Measurements from ENCODE around the gene PGAM2. TPM values are rescaled to one million over a fixed set of nuclear protein-coding genes. Genes with fewer than 3 reads are reported as not detected.

PGAM2 gene
- total RNA-seq, 2 experiments from 2014 or later: 0.34 to 0.68 TPM

- no peak overlapping the region for H3K4me3 Mint-ChIP-seq
- peaks cover 26% of the 10 kb centered on the region for H3K4me1 Mint-ChIP-seq (ENCODE audit: low read depth)
- peaks cover 16% of the 10 kb centered on the region for H3K27me3 Mint-ChIP-seq (ENCODE audit: low read depth)
- ATAC-seq (no peak), DNase-seq (no peak)
- H3K27ac Mint-ChIP-seq: peak overlapping the region; percentile 45
- H3K9me3 Mint-ChIP-seq (ENCODE audit: insufficient read depth): no peaks in the 10 kb centered on the region
- CTCF ChIA-PET: no interaction called here
- POLR2A ChIA-PET: interaction anchor here (0.9 kb wide), 1 partner anchor 21 kb away, joined by 3 read pairs; the partner anchor contains the start of gene POLD2
- H3K36me3 Mint-ChIP-seq (ENCODE audit: low read depth): no peaks in the 10 kb centered on the region
Observed at GRCh38 chr7:44101966-44102845, 36.8 kb upstream of the PGAM2 start.

GRCh38 chr7:44101303-44101965 lies 36.1 kb upstream of the PGAM2 start:
- CTCF ChIA-PET: no interaction called here
- peaks cover 16% of the 10 kb centered on the region for H3K27me3 Mint-ChIP-seq (ENCODE audit: low read depth)
- H3K9me3 Mint-ChIP-seq (ENCODE audit: insufficient read depth): no peaks in the 10 kb centered on the region
- POLR2A ChIA-PET: interaction anchor here (0.9 kb wide), 1 partner anchor 22 kb away, joined by 3 read pairs; the partner anchor contains the start of gene POLD2
- no peak overlapping the region for H3K27ac Mint-ChIP-seq
- DNase-seq: no peak
- no peaks in the 10 kb centered on the region for H3K36me3 Mint-ChIP-seq (ENCODE audit: low read depth)
- no peak for ATAC-seq
- H3K4me3 Mint-ChIP-seq: no peak overlapping the region
- peaks cover 34% of the 10 kb centered on the region for H3K4me1 Mint-ChIP-seq (ENCODE audit: low read depth)

GRCh38 chr7:44100458-44101302 lies 35.3 kb upstream of the PGAM2 start:
- Mint-ChIP-seq H3K9me3 (ENCODE audit: insufficient read depth) (no peaks in the 10 kb centered on the region), H3K27me3 (ENCODE audit: low read depth) (peaks cover 14% of the 10 kb centered on the region), H3K4me1 (ENCODE audit: low read depth) (peaks cover 31% of the 10 kb centered on the region), H3K27ac (no peak overlapping the region), H3K36me3 (ENCODE audit: low read depth) (no peaks in the 10 kb centered on the region), H3K4me3 (no peak overlapping the region)
- ChIA-PET POLR2A (interaction anchor here (0.9 kb wide), 1 partner anchor 22 kb away, joined by 3 read pairs; the partner anchor contains the start of gene POLD2), CTCF (no interaction called here)
- ATAC-seq (no peak), DNase-seq (no peak)

- ChIA-PET CTCF (interaction anchor here (1.5 to 2.9 kb wide), 3 partner anchors 10 to 19 kb away, joined by 5 to 18 read pairs (median 10); no protein-coding TSS in a partner anchor), POLR2A (no interaction called here)
- Mint-ChIP-seq H3K27me3 (ENCODE audit: low read depth) (peaks cover 10% of the 10 kb centered on the region), H3K4me3 (no peak overlapping the region), H3K9me3 (ENCODE audit: insufficient read depth) (no peaks in the 10 kb centered on the region), H3K27ac (no peak overlapping the region), H3K4me1 (ENCODE audit: low read depth) (peaks cover 27% of the 10 kb centered on the region), H3K36me3 (ENCODE audit: low read depth) (no peaks in the 10 kb centered on the region)
- DNase-seq (no peak), ATAC-seq (no peak)
Observed at GRCh38 chr7:44099669-44100068, 34.3 kb upstream of the PGAM2 start.

DNA sequence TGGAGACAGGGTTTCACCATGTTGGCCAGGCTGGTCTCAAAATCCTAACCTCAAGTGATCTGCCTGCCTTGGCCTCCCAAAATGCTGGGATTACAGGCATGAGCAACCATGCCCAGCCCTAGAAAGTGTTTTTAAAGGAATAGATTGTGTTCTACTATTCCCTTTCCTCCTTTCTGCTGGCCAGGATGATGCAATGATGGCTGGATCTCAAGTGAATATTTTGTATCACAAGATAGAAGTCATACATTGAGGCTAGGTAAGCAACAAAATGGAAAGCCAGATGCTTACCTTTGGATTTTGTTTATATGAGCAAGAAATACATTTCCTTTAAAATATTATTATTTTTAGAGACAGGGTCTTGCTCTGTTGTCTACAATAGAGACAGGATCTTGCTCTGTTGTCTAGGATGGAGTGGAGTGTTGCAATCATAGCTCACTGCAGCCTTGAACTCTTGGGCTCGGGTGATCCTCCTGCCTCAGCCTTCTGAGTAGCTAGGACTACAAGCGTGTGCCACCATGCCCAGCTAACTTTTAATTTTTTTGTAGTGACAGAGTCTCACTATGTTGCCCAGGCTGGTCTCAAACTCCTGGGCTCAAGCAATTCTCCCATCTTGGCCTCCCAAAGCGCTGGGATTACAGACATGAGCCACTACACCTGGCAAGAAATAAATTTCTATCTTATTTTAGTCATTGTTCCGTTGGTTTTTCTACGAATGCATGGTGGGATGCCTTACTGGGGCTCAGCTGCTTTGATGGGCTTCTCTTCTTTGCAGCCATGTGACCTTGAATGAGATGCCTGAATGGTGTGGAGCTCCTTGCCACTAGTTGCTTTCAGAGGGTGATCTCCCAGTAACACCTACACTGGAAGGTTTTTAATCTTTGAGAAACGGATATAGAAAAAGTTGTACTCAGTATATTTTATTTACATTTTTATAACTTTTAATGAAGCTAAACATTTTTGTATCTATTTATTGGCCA lies 33.0 kb upstream of the PGAM2 start:
- Mint-ChIP-seq H3K4me1 (ENCODE audit: low read depth) (peaks cover 28% of the 10 kb centered on the region), H3K36me3 (ENCODE audit: low read depth) (no peaks in the 10 kb centered on the region), H3K4me3 (no peak overlapping the region), H3K9me3 (ENCODE audit: insufficient read depth) (no peaks in the 10 kb centered on the region), H3K27ac (peak overlapping the region; percentile 81), H3K27me3 (ENCODE audit: low read depth) (peaks cover 8% of the 10 kb centered on the region)
- peak; percentile 49 for ATAC-seq
- DNase-seq: peak; percentile 38
- POLR2A ChIA-PET: interaction anchor here (0.8 to 2.6 kb wide), 5 partner anchors 17 to 51 kb away, joined by 4 to 9 read pairs (median 6); partner anchors contain the start of gene POLD2
- CTCF ChIA-PET: interaction anchor here (0.8 to 2.9 kb wide), 13 partner anchors 7 to 103 kb away, joined by 3 to 18 read pairs (median 4); partner anchors contain the start of gene YKT6

GRCh38 chr7:44097064-44097932 lies 31.9 kb upstream of the PGAM2 start:
- ATAC-seq: peak; percentile 74

DNA sequence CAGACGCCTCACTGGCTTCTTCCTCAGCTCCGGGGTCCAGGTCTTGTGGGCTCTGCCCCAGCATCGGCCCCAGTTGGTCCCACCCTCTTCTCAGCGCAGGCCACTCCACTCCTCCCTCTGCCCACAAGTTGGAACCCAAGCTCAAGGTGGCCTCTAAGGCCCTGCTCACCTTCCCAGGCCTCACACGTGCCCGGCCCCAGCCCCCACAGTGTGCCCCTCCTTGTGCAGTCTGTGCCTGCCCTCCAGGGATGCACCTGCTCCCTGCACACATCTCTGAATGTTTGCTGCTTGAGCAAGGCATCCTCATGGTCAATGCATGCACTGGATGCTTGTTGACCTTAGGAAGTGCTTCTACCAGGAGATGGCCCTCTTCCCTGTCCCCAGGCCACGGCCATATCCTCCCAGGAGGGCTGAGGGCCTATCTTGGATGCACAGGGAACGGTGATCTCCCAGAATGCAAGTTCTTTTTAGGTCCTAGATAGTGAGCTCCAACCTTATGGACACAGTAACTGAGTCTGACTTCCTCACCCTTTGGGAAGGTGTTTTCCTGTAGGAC lies 31.0 kb upstream of the PGAM2 start:
- Mint-ChIP-seq H3K9me3 (ENCODE audit: insufficient read depth) (no peaks in the 10 kb centered on the region), H3K36me3 (ENCODE audit: low read depth) (no peaks in the 10 kb centered on the region), H3K4me1 (ENCODE audit: low read depth) (peaks cover 32% of the 10 kb centered on the region), H3K27me3 (ENCODE audit: low read depth) (no peaks in the 10 kb centered on the region), H3K27ac (peak overlapping the region; percentile 81), H3K4me3 (no peak overlapping the region)
- no peak for DNase-seq
- ChIA-PET CTCF (interaction anchor here (1.0 to 2.0 kb wide), 2 partner anchors 11 to 102 kb away, joined by 3 to 14 read pairs; no protein-coding TSS in a partner anchor), POLR2A (interaction anchor here (1.3 kb wide), 2 partner anchors 10 to 52 kb away, joined by 4 to 8 read pairs; partner anchors contain the start of gene DBNL)
- no peak for ATAC-seq

More at GRCh38 chr7:44097064-44097932, 31.9 kb upstream of the PGAM2 start:
- peak; percentile 57 for DNase-seq
- ChIA-PET CTCF (interaction anchor here (0.8 to 2.9 kb wide), 8 partner anchors 8 to 104 kb away, joined by 3 to 18 read pairs (median 4); partner anchors contain the start of gene YKT6), POLR2A (interaction anchor here (0.8 to 2.6 kb wide), 6 partner anchors 9 to 53 kb away, joined by 4 to 9 read pairs (median 7); partner anchors contain the start of genes DBNL and POLD2)
- peak overlapping the region; percentile 81 for H3K27ac Mint-ChIP-seq
- H3K9me3 Mint-ChIP-seq (ENCODE audit: insufficient read depth): no peaks in the 10 kb centered on the region
- no peaks in the 10 kb centered on the region for H3K36me3 Mint-ChIP-seq (ENCODE audit: low read depth)
- peaks cover 32% of the 10 kb centered on the region for H3K4me1 Mint-ChIP-seq (ENCODE audit: low read depth)
- H3K27me3 Mint-ChIP-seq (ENCODE audit: low read depth): peaks cover 3% of the 10 kb centered on the region
- no peak overlapping the region for H3K4me3 Mint-ChIP-seq

- ATAC-seq: no peak
- ChIA-PET POLR2A (no interaction called here), CTCF (interaction anchor here (1.0 kb wide), 1 partner anchor 103 kb away, joined by 3 read pairs; no protein-coding TSS in a partner anchor)
- DNase-seq: no peak
- no peaks in the 10 kb centered on the region for H3K9me3 Mint-ChIP-seq (ENCODE audit: insufficient read depth)
- no peak overlapping the region for H3K4me3 Mint-ChIP-seq
- no peak overlapping the region for H3K27ac Mint-ChIP-seq
- H3K36me3 Mint-ChIP-seq (ENCODE audit: low read depth): no peaks in the 10 kb centered on the region
- peaks cover 2% of the 10 kb centered on the region for H3K27me3 Mint-ChIP-seq (ENCODE audit: low read depth)
- H3K4me1 Mint-ChIP-seq (ENCODE audit: low read depth): peaks cover 32% of the 10 kb centered on the region
Observed at GRCh38 chr7:44095781-44096180, 30.4 kb upstream of the PGAM2 start.

DNA sequence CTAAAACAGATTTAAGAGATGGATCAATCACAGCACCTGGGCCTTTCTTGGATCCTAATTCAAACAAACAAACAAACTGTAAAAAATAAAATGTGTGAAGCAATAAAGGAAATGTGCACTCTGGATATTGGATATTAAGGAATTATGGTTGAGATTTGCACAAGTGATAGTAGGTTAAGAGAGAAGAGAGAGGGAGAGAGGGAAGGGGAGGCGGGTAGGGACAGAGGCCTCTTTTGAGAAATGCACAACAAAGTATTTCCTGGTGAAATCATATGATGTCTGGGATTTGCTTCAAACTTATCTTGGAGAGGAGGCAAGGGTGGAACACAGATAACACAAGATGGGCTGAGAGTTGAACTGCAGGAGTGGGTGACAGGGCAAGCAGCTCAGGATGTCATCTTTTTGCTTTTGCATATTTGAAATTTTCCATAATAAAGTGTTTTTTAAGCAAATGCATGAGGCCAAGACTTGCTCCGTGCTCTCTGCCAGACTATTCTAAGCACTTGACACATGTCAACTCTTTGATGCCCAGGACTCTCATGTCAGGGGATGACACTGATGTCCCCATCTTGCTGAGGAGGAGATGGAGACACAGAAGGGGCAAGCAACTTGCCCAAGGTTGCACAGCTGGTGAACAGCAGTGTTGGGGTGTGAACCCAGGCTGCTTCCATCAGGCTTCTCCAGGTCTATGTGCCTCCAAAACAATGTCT lies 29.7 kb upstream of the PGAM2 start:
- ATAC-seq (no peak), DNase-seq (no peak)
- CTCF ChIA-PET: no interaction called here
- POLR2A ChIA-PET: interaction anchor here (0.7 kb wide), 1 partner anchor 30 kb away, joined by 3 read pairs; the partner anchor contains the start of gene PGAM2
- H3K27ac Mint-ChIP-seq: no peak overlapping the region
- H3K36me3 Mint-ChIP-seq (ENCODE audit: low read depth): no peaks in the 10 kb centered on the region
- peaks cover 2% of the 10 kb centered on the region for H3K27me3 Mint-ChIP-seq (ENCODE audit: low read depth)
- H3K4me1 Mint-ChIP-seq (ENCODE audit: low read depth): peaks cover 32% of the 10 kb centered on the region
- H3K9me3 Mint-ChIP-seq (ENCODE audit: insufficient read depth): no peaks in the 10 kb centered on the region
- no peak overlapping the region for H3K4me3 Mint-ChIP-seq

All from activated CD8-positive, alpha-beta T cell treated with anti-CD3 and anti-CD28 coated beads, Interleukin-2, amount 10 ng/mL, durations not matched to agents 7 days and 5 days (primary cell).